Stimulated activated CD8-positive, alpha-beta memory T cell treated with anti-CD3 and anti-CD28 coated beads, Interleukin-12 subunit alpha, Interleukin-12 subunit beta, amount 100 ng/mL, for 24 hours (primary cell): Measurements from ENCODE around the gene MRPS7.

Source experiments
- DNase-seq: peaks from one replicate; pipeline ENCODE4 v3.0.0-alpha.2; 2020; ENCODE audit errors: extremely low read depth

The MRPS7 gene

GRCh38 chr17:75261336-75262111 lies at the start of gene MRPS7, which contains the start of gene GGA3:
Gene MRPS7, plus strand, starts transcription at chr17:75261879. Its CDS starts 22 bp downstream, at chr17:75261901.
Gene GGA3, minus strand, starts transcription at chr17:75261606. Its CDS starts 19 bp downstream, at chr17:75261587.
- peak; percentile 85 for DNase-seq

GRCh38 chr17:75218131-75218530 lies 43.5 kb upstream of the MRPS7 start:
- no peak for DNase-seq

GRCh38 chr17:75219815-75220214 lies 41.9 kb upstream of the MRPS7 start:
- DNase-seq = no peak

- DNase-seq = no peak
These were observed 36.7 kb upstream of the MRPS7 start for GRCh38 chr17:75225016-75225415.

- no peak for DNase-seq
These were observed 34.0 kb upstream of the MRPS7 start for GRCh38 chr17:75227729-75228128.

- no peak for DNase-seq
These were observed 33.4 kb upstream of the MRPS7 start for GRCh38 chr17:75228305-75228704.

- no peak for DNase-seq
These were observed 32.8 kb upstream of the MRPS7 start for GRCh38 chr17:75228847-75229246.

GRCh38 chr17:75231071-75231470 lies 30.6 kb upstream of the MRPS7 start:
- no peak for DNase-seq

GRCh38 chr17:75231741-75232464 lies 29.8 kb upstream of the MRPS7 start:
- DNase-seq = no peak

GRCh38 chr17:75232786-75233185 lies 28.9 kb upstream of the MRPS7 start:
- DNase-seq = no peak

GRCh38 chr17:75237100-75238014 lies 24.3 kb upstream of the MRPS7 start:
- no peak for DNase-seq

GRCh38 chr17:75238020-75238580 lies 23.6 kb upstream of the MRPS7 start:
- no peak for DNase-seq

GRCh38 chr17:75238684-75239191 lies 22.9 kb upstream of the MRPS7 start:
- DNase-seq = no peak

- DNase-seq = no peak
These were observed 22.5 kb upstream of the MRPS7 start for GRCh38 chr17:75239214-75239613.

GRCh38 chr17:75239778-75240393 lies 21.8 kb upstream of the MRPS7 start:
- no peak for DNase-seq

- DNase-seq = no peak
These were observed 21.1 kb upstream of the MRPS7 start for GRCh38 chr17:75240394-75241142.

GRCh38 chr17:75241143-75241430 lies 20.6 kb upstream of the MRPS7 start:
- DNase-seq = no peak

GRCh38 chr17:75241502-75241901 lies 20.2 kb upstream of the MRPS7 start:
- no peak for DNase-seq

- DNase-seq = no peak
These were observed 19.7 kb upstream of the MRPS7 start for GRCh38 chr17:75241996-75242460.

GRCh38 chr17:75242461-75243042 lies 19.1 kb upstream of the MRPS7 start:
- DNase-seq = no peak
